ENCODE measurements around the gene ATG5.

The ATG5 gene

GRCh38 chr6:106178900-106179299 lies 146.7 kb downstream of the ATG5 start:
- no peak for DNase-seq (ENCODE audit: low read depth)

- no peak for DNase-seq (ENCODE audit: low read depth)
Measured at GRCh38 chr6:106177786-106178185, 147.8 kb downstream of the ATG5 start.

GRCh38 chr6:106173124-106173879 lies 152.3 kb downstream of the ATG5 start:
- DNase-seq (ENCODE audit: low read depth) = no peak

GRCh38 chr6:106170030-106170791 lies 155.3 kb downstream of the ATG5 start:
- DNase-seq (ENCODE audit: low read depth) = no peak

GRCh38 chr6:106169517-106169916 lies 156.0 kb downstream of the ATG5 start:
- DNase-seq (ENCODE audit: low read depth) = no peak

GRCh38 chr6:106168097-106168888 lies 157.3 kb downstream of the ATG5 start:
- no peak for DNase-seq (ENCODE audit: low read depth)

- DNase-seq (ENCODE audit: low read depth) = no peak
Measured at GRCh38 chr6:106167096-106167814, 158.3 kb downstream of the ATG5 start.

GRCh38 chr6:106165885-106166485 lies 159.6 kb downstream of the ATG5 start:
- no peak for DNase-seq (ENCODE audit: low read depth)

- DNase-seq (ENCODE audit: low read depth) = peak; percentile 38
Measured at GRCh38 chr6:106163966-106164877, 161.3 kb downstream of the ATG5 start.

- DNase-seq (ENCODE audit: low read depth) = no peak
Measured at GRCh38 chr6:106163446-106163965, 162.1 kb downstream of the ATG5 start.

GRCh38 chr6:106162921-106163320 lies 162.6 kb downstream of the ATG5 start:
- no peak for DNase-seq (ENCODE audit: low read depth)

- no peak for DNase-seq (ENCODE audit: low read depth)
Measured at GRCh38 chr6:106161893-106162292, 163.7 kb downstream of the ATG5 start.

GRCh38 chr6:106161311-106161874 lies 164.2 kb downstream of the ATG5 start:
- DNase-seq (ENCODE audit: low read depth) = no peak

- DNase-seq (ENCODE audit: low read depth) = no peak
Measured at GRCh38 chr6:106160189-106160588, 165.4 kb downstream of the ATG5 start.

- DNase-seq (ENCODE audit: low read depth) = no peak
Measured at GRCh38 chr6:106159531-106159940, 166.0 kb downstream of the ATG5 start.

GRCh38 chr6:106158816-106159215 lies 166.7 kb downstream of the ATG5 start:
- no peak for DNase-seq (ENCODE audit: low read depth)

GRCh38 chr6:106156863-106157262 lies 168.7 kb downstream of the ATG5 start:
- DNase-seq (ENCODE audit: low read depth) = no peak

GRCh38 chr6:106156413-106156812 lies 169.1 kb downstream of the ATG5 start:
- DNase-seq (ENCODE audit: low read depth) = no peak

- no peak for DNase-seq (ENCODE audit: low read depth)
Measured at GRCh38 chr6:106155219-106155830, 170.2 kb downstream of the ATG5 start.
